ENCODE results near the gene EML5. TPM values are rescaled to one million over a fixed set of nuclear protein-coding genes. Genes with fewer than 3 reads are reported as not detected.
"Not testable (repeated sequence)": the region's sequence is repeated elsewhere in the genome, so short reads cannot be mapped to it uniquely, and the experiment has no call there.

The EML5 gene
- total RNA-seq, 1 experiment from 2014 or later, result 0.85 TPM

DNA sequence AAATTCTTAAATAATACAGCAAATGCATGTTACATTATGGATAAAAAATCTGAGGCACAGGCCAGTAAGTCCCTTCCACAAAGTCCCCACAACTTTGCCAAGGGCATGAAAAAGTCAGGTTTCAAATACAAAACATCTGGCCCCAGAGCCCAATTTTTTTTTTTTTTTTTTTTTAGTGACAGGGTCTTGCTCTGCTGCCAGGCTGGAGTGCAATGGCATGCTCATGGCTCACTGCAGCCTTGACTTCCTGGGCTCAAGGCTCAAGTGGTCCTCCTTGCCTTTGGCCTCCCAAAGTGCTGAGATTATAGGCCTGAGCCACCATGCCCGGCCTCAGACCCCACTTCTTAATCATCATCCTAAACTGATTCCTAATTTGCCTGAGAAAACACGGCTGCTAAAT lies 28.6 kb upstream of the EML5 start:
- no peaks in the 10 kb centered on the region for H3K36me3 Mint-ChIP-seq
- CTCF ChIA-PET, result no interaction called here
- H3K27me3 Mint-ChIP-seq (ENCODE audit: low read depth), result peaks cover 7% of the 10 kb centered on the region
- ATAC-seq, result no peak
- no peak overlapping the region for H3K27ac Mint-ChIP-seq
- H3K4me1 Mint-ChIP-seq, result peaks cover 7% of the 10 kb centered on the region
- TF ChIP-seq ATF1 (CRISPR knock-in tag; IDR thresholded peaks at IDR 0.05), result no peak
- no peak for TF ChIP-seq ZNF263 (CRISPR knock-in tag; IDR thresholded peaks at IDR 0.05; ENCODE audit: low read depth)
- TF ChIP-seq ATF6 (CRISPR knock-in tag; IDR thresholded peaks at IDR 0.05), result no peak
- no peak for TF ChIP-seq PRRX2 (CRISPR knock-in tag; IDR thresholded peaks at IDR 0.05)
- no peak for TF ChIP-seq ZNF317 (CRISPR knock-in tag; IDR thresholded peaks at IDR 0.05; ENCODE audit: borderline replicate concordance, low read depth)
- H3K4me3 Mint-ChIP-seq, result no peak overlapping the region
- DNase-seq (ENCODE audit: low spot score), result no peak
- POLR2A ChIA-PET, result no interaction called here
- no peaks in the 10 kb centered on the region for H3K9me3 Mint-ChIP-seq

DNA sequence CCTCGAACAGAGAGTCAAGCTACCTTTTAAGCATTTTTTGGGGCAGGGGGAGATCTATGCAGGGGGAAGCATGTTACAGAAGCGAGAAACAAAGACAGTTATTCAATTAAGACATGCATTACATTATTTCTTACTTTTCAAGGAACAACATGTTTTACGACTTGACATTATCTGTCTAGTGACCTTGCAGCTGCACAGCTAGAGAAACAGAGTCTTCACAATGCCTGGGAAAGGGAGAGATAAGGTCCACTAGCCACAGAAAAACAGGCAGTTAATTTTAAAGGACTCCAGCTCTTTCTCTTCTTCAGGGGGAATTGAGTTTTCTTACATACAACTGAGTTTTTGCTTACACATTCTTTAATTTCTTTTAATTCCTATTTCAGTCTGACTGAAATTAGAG lies 26.9 kb upstream of the EML5 start:
- H3K36me3 Mint-ChIP-seq; DNase-seq (ENCODE audit: low spot score); H3K9me3 Mint-ChIP-seq; H3K27me3 Mint-ChIP-seq (ENCODE audit: low read depth); CTCF ChIA-PET; H3K27ac Mint-ChIP-seq; ATAC-seq; H3K4me1 Mint-ChIP-seq; H3K4me3 Mint-ChIP-seq: not testable (repeated sequence)
- POLR2A ChIA-PET, result interaction anchor here (0.6 kb wide), 1 partner anchor 22 kb away, joined by 7 read pairs; no protein-coding TSS in a partner anchor

- peaks cover 7% of the 10 kb centered on the region for H3K27me3 Mint-ChIP-seq (ENCODE audit: low read depth)
- DNase-seq (ENCODE audit: low spot score) (no peak), ATAC-seq (no peak)
- no peak for TF ChIP-seq ATF6 (CRISPR knock-in tag; IDR thresholded peaks at IDR 0.05)
- no peak for TF ChIP-seq ZNF416 (CRISPR knock-in tag; IDR thresholded peaks at IDR 0.05)
- TF ChIP-seq HMGA2 (CRISPR knock-in tag; IDR thresholded peaks at IDR 0.05), result no peak
- no peak for TF ChIP-seq ZNF423 (CRISPR knock-in tag; IDR thresholded peaks at IDR 0.05)
- TF ChIP-seq MLX (CRISPR knock-in tag; IDR thresholded peaks at IDR 0.05), result no peak
- no peak for TF ChIP-seq TEAD4 (CRISPR knock-in tag; IDR thresholded peaks at IDR 0.05)
- TF ChIP-seq GRHL2 (CRISPR knock-in tag; IDR thresholded peaks at IDR 0.05; ENCODE audit: insufficient replicate concordance, severe bottlenecking), result no peak
- TF ChIP-seq ZNF263 (CRISPR knock-in tag; IDR thresholded peaks at IDR 0.05; ENCODE audit: low read depth), result no peak
- ChIA-PET POLR2A (interaction anchor here (0.6 kb wide), 1 partner anchor 124 kb away, joined by 3 read pairs; no protein-coding TSS in a partner anchor), CTCF (no interaction called here)
- no peak overlapping the region for H3K27ac Mint-ChIP-seq
- H3K4me1 Mint-ChIP-seq, result no peaks in the 10 kb centered on the region
- H3K36me3 Mint-ChIP-seq, result no peaks in the 10 kb centered on the region
- no peak overlapping the region for H3K4me3 Mint-ChIP-seq
- no peaks in the 10 kb centered on the region for H3K9me3 Mint-ChIP-seq
Observed at GRCh38 chr14:88818018-88818417, 25.3 kb upstream of the EML5 start.

DNA sequence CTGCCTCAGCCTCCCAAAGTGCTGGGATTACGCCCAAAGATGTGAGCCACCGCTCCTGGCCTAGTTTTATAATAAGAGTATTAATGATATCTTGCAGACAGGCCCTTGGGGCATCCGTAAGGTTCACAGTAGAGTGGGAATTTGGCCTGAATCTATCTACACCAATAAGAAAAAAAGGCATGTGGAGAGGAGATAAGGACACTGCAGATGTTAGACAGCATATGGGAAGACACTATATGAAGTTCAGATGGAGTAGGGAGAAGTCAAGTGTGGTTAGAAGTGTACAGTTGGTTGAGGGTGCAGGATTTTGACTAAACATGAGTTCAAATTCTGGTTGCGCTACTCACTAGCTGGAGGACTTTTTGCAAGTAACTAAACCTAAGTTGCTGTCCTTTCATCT lies 23.2 kb upstream of the EML5 start:
- Mint-ChIP-seq H3K9me3 (no peaks in the 10 kb centered on the region), H3K36me3 (no peaks in the 10 kb centered on the region), H3K27ac (no peak overlapping the region), H3K4me1 (no peaks in the 10 kb centered on the region), H3K27me3 (ENCODE audit: low read depth) (peaks cover 7% of the 10 kb centered on the region), H3K4me3 (no peak overlapping the region)
- POLR2A ChIA-PET, result interaction anchor here (1.3 kb wide), 1 partner anchor 8 kb away, joined by 3 read pairs; the partner anchor contains the start of gene TTC8
- CTCF ChIA-PET, result no interaction called here
- DNase-seq (ENCODE audit: low spot score) (no peak), ATAC-seq (no peak)
- TF ChIP-seq FOXK1 (CRISPR knock-in tag; IDR thresholded peaks at IDR 0.05) (no peak), EMX1 (CRISPR knock-in tag; IDR thresholded peaks at IDR 0.05) (no peak), ZBTB43 (CRISPR knock-in tag; IDR thresholded peaks at IDR 0.05) (no peak), MLX (CRISPR knock-in tag; IDR thresholded peaks at IDR 0.05) (no peak), CREM (CRISPR knock-in tag; IDR thresholded peaks at IDR 0.05) (no peak), ZNF671 (CRISPR knock-in tag; IDR thresholded peaks at IDR 0.05) (no peak), NR3C1 (CRISPR knock-in tag; conservative IDR thresholded peaks at IDR 0.05; ENCODE audit: low read depth) (no peak), ELF4 (CRISPR knock-in tag; IDR thresholded peaks at IDR 0.05; ENCODE audit: low read depth) (no peak)
- TF ChIP-seq, protein P1, sequence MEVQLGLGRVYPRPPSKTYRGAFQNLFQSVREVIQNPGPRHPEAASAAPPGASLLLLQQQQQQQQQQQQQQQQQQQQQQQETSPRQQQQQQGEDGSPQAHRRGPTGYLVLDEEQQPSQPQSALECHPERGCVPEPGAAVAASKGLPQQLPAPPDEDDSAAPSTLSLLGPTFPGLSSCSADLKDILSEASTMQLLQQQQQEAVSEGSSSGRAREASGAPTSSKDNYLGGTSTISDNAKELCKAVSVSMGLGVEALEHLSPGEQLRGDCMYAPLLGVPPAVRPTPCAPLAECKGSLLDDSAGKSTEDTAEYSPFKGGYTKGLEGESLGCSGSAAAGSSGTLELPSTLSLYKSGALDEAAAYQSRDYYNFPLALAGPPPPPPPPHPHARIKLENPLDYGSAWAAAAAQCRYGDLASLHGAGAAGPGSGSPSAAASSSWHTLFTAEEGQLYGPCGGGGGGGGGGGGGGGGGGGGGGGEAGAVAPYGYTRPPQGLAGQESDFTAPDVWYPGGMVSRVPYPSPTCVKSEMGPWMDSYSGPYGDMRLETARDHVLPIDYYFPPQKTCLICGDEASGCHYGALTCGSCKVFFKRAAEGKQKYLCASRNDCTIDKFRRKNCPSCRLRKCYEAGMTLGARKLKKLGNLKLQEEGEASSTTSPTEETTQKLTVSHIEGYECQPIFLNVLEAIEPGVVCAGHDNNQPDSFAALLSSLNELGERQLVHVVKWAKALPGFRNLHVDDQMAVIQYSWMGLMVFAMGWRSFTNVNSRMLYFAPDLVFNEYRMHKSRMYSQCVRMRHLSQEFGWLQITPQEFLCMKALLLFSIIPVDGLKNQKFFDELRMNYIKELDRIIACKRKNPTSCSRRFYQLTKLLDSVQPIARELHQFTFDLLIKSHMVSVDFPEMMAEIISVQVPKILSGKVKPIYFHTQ (CRISPR knock-in tag; IDR thresholded peaks at IDR 0.05), result no peak
- TF ChIP-seq, protein P2, sequence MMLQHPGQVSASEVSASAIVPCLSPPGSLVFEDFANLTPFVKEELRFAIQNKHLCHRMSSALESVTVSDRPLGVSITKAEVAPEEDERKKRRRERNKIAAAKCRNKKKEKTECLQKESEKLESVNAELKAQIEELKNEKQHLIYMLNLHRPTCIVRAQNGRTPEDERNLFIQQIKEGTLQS (CRISPR knock-in tag; conservative IDR thresholded peaks at IDR 0.05), result no peak
